K562 (cell line): ENCODE measurements around the gene DHX35. TPM values are rescaled to one million over a fixed set of nuclear protein-coding genes. Genes with fewer than 3 reads are reported as not detected.

Experiments
- E2F8 ChIP-seq: fragments of 450-650 bp; IDR thresholded peaks from 2 replicates; pipeline ENCODE4 v1.7.1; 2018; ENCODE audit warnings: mild to moderate bottlenecking, low read depth; ENCODE audit not compliant: partially characterized antibody
- FIP1L1 ChIP-seq: fragments of 200-400 bp; formaldehyde crosslinking; IDR thresholded peaks from 2 replicates; pipeline ENCODE4 v1.6.1; 2018; ENCODE audit warnings: mild to moderate bottlenecking, low read depth, low read length; ENCODE audit not compliant: poor library complexity, severe bottlenecking
- FOXA1 ChIP-seq: fragments of 450-650 bp; IDR thresholded peaks from 2 replicates; pipeline ENCODE4 v1.6.1; 2016; ENCODE audit warnings: mild to moderate bottlenecking, borderline replicate concordance
- MECOM ChIP-seq: fragments of 250-450 bp; sonication (Bioruptor Pico); IDR thresholded peaks from 2 replicates; pipeline ENCODE4 v1.8.0; 2022; ENCODE audit warnings: inconsistent platforms
- POLR2A ChIP-seq: fragments of 450-650 bp; conservative IDR thresholded peaks from 2 replicates; pipeline ENCODE4 v1.6.1; 2016
- SMAD4 ChIP-seq: fragments of 250-450 bp; sonication (Bioruptor Pico); conservative IDR thresholded peaks from 2 replicates; pipeline ENCODE4 v1.8.0; 2021; ENCODE audit warnings: inconsistent platforms, mild to moderate bottlenecking, moderate library complexity
- TAF7 ChIP-seq: fragments of 450-650 bp; IDR thresholded peaks from 2 replicates; pipeline ENCODE4 v1.6.1; 2016; ENCODE audit warnings: missing genetic modification characterization, missing compliant biosample characterization
- TOE1 ChIP-seq, 2 experiments: fragments of 450-650 bp in 1 of 2; sonication (generic) in 1 of 2; formaldehyde crosslinking in 1 of 2; IDR thresholded peaks; 2 replicates each; pipeline versions ENCODE4 v1.7.1 to v1.8.0; 2016 to 2022; ENCODE audit warnings: borderline replicate concordance in 2 of 2, mild to moderate bottlenecking in 2 of 2, antibody characterized with exemption in 1 of 2, inconsistent platforms in 1 of 2, low read depth in 1 of 2, missing genetic modification reagents in 1 of 2, moderate library complexity in 1 of 2
- ZNF583 ChIP-seq: fragments of 250-450 bp; sonication (Bioruptor Pico); IDR thresholded peaks from 2 replicates; pipeline ENCODE4 v1.4.0; 2020
- polyA plus RNA-seq, 8 experiments: library from polyadenylated mRNA; depleted of rRNA in 4 of 8; stranded (reverse) in 5 of 8; unstranded in 3 of 8; fragments of >200 nt; fragmentation: Nextera tagmentation in 2 of 8; fragmentation: Illumina TruSeq in 1 of 8; extraction: Ambion mirVana in 2 of 8; extraction: Trizol in 1 of 8; gene quantifications; 2 replicates each; pipeline versions ENCODE4 v1.2.1 to v1.2.3, GENCODE V29; 2011 to 2014; ENCODE audit warnings: inconsistent platforms in 1 of 8, missing spikeins in 1 of 8
- total RNA-seq, 7 experiments: library from RNA; depleted of rRNA in 6 of 7; stranded (reverse); fragments of >200 nt in 6 of 7; fragmentation: Illumina TruSeq in 2 of 7; extraction: Trizol in 2 of 7; gene quantifications; 2 replicates each; pipeline versions ENCODE4 v1.2.1 to v1.2.3, GENCODE V29; 2011 to 2021; ENCODE audit warnings: low replicate concordance in 1 of 7
- TF ChIP-seq, protein P1 (sequence below), 2 experiments: fragments of 450-650 bp in 1 of 2; sonication (generic) in 1 of 2; formaldehyde crosslinking in 1 of 2; IDR thresholded peaks; 2 replicates each; pipeline versions ENCODE4 v1.7.1 to v1.9.0; 2016 to 2022; ENCODE audit warnings: inconsistent platforms in 1 of 2, mild to moderate bottlenecking in 1 of 2, missing genetic modification reagents in 1 of 2
- TF ChIP-seq, protein P2 (sequence below): sonication (generic); formaldehyde crosslinking; IDR thresholded peaks from 2 replicates; pipeline ENCODE4 v1.8.0; 2022; ENCODE audit warnings: mild to moderate bottlenecking, missing genetic modification reagents

DHX35 gene
- total and polyA plus RNA-seq, 9 of the 15 experiments (the other 6 are each of a cell fraction or from before 2014, with no cell fraction given) = 6.5 to 25.6 (median 16.9) TPM

GRCh38 chr20:38926142-38926933, 35.8 kb upstream of the DHX35 start, which contains the start of gene FAM83D (continued):
- no peak for TF ChIP-seq FOXA1
- TF ChIP-seq MECOM (CRISPR knock-in tag) = no peak
- TF ChIP-seq POLR2A = peak; percentile 98
- TF ChIP-seq E2F8 = peak; percentile 28
- TF ChIP-seq, protein P1, sequence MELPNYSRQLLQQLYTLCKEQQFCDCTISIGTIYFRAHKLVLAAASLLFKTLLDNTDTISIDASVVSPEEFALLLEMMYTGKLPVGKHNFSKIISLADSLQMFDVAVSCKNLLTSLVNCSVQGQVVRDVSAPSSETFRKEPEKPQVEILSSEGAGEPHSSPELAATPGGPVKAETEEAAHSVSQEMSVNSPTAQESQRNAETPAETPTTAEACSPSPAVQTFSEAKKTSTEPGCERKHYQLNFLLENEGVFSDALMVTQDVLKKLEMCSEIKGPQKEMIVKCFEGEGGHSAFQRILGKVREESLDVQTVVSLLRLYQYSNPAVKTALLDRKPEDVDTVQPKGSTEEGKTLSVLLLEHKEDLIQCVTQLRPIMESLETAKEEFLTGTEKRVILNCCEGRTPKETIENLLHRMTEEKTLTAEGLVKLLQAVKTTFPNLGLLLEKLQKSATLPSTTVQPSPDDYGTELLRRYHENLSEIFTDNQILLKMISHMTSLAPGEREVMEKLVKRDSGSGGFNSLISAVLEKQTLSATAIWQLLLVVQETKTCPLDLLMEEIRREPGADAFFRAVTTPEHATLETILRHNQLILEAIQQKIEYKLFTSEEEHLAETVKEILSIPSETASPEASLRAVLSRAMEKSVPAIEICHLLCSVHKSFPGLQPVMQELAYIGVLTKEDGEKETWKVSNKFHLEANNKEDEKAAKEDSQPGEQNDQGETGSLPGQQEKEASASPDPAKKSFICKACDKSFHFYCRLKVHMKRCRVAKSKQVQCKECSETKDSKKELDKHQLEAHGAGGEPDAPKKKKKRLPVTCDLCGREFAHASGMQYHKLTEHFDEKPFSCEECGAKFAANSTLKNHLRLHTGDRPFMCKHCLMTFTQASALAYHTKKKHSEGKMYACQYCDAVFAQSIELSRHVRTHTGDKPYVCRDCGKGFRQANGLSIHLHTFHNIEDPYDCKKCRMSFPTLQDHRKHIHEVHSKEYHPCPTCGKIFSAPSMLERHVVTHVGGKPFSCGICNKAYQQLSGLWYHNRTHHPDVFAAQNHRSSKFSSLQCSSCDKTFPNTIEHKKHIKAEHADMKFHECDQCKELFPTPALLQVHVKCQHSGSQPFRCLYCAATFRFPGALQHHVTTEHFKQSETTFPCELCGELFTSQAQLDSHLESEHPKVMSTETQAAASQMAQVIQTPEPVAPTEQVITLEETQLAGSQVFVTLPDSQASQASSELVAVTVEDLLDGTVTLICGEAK (IDR thresholded peaks at IDR 0.05) = no peak
- TF ChIP-seq, protein P1 (CRISPR knock-in tag; IDR thresholded peaks at IDR 0.05) = no peak; the same call in 1 of the 2 replicates
- peak; percentile 96 for TF ChIP-seq FIP1L1
- TF ChIP-seq TOE1 (IDR thresholded peaks at IDR 0.05; ENCODE audit: borderline replicate concordance) = peak; percentile 22; the same call in 1 of the 2 replicates
- TF ChIP-seq TOE1 (CRISPR knock-in tag; IDR thresholded peaks at IDR 0.05; ENCODE audit: borderline replicate concordance, low read depth) = peak; percentile 24; the same call in 1 of the 2 replicates
- no peak; the same call in 1 of the 2 replicates for TF ChIP-seq ZNF583 (CRISPR knock-in tag)
- TF ChIP-seq, protein P2, sequence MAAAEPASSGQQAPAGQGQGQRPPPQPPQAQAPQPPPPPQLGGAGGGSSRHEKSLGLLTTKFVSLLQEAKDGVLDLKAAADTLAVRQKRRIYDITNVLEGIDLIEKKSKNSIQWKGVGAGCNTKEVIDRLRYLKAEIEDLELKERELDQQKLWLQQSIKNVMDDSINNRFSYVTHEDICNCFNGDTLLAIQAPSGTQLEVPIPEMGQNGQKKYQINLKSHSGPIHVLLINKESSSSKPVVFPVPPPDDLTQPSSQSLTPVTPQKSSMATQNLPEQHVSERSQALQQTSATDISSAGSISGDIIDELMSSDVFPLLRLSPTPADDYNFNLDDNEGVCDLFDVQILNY = no peak
- TF ChIP-seq TAF7 = 0 out of 2 replicates have a peak, but pooled peaks have one; percentile 41
- peak; percentile 37; the same call in 1 of the 2 replicates for TF ChIP-seq SMAD4 (CRISPR knock-in tag)
